Measurements from ENCODE around the gene AASDH. TPM values are rescaled to one million over a fixed set of nuclear protein-coding genes. Genes with fewer than 3 reads are reported as not detected.

Gene AASDH
- total and polyA plus RNA-seq, 2 of the 4 experiments (the other 2 are of a cell fraction), result 4.7 to 12.0 TPM

DNA sequence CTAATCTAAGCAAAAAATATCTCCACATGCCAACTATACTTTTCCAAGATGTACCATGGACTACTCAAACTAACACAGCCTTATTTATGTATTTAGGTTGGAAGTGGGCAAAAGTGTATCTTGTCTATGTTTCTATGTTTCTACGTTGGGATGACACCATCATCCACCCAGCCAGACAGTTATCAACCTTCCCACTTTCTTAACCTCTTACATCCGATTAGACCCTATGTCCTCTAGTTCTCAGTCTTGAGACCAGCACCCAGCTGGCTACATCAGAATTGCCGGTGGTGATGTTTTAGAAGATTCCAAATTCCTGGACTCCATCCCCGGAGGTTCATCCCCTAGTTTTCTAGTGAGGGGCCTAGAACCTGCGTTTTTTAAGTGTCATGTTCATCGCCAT is 1.0 kb upstream of the AASDH start:
- no CpG with 5 or more reads among the region's 6 CpGs for WGBS, 2 experiments (ENCODE audit: extremely low coverage in 2 of 2, insufficient read length in 1 of 2)
- no peak for ATAC-seq (ENCODE audit: low read depth)
- CTCF ChIA-PET, result interaction anchor here (1.0 kb wide), 1 partner anchor 157 kb away, joined by 3 read pairs; no protein-coding TSS in a partner anchor

More for the DNA sequence above, 1.0 kb upstream of the AASDH start:
- Histone ChIP-seq H2AK9ac (replicated peaks; ENCODE audit: low read depth, low read length, poor library complexity) (peak overlapping the region; percentile 60), H3K18ac (ENCODE audit: low read depth, low read length) (no peak overlapping the region), H3K9me3 (ENCODE audit: control insufficient read depth, insufficient read depth, low read length) (no peaks in the 10 kb centered on the region), H3K4me2 (ENCODE audit: low read depth, low read length) (peak overlapping the region; percentile 92), H3K14ac (replicated peaks; ENCODE audit: low read depth, low read length) (no peak overlapping the region), H2BK20ac (ENCODE audit: low read depth, low read length) (no peak overlapping the region), H2AFZ (replicated peaks; ENCODE audit: low read length, poor library complexity) (no peak overlapping the region), H3K23ac (ENCODE audit: low read depth, low read length) (peak overlapping the region; percentile 71; the same call in 1 of the 2 replicates), H2BK120ac (ENCODE audit: low read depth, low read length) (no peak overlapping the region), H3K27ac (ENCODE audit: insufficient read depth, low read length) (peak overlapping the region; percentile 30; the same call in 1 of the 2 replicates), H2AK5ac (ENCODE audit: low read depth, low read length) (no peak overlapping the region), H2BK5ac (ENCODE audit: low read depth, low read length, poor library complexity, severe bottlenecking) (no peak overlapping the region), H3K27me3 (ENCODE audit: control insufficient read depth, insufficient read depth, low read length) (no peaks in the 10 kb centered on the region), H3K4me3 (ENCODE audit: insufficient read depth, low read depth, low read length) (peak overlapping the region; percentile 61), H3K4ac (ENCODE audit: low read depth, low read length) (no peak overlapping the region), H3K79me1 (ENCODE audit: low read depth in 1 of 2, low read length in 2 of 2) (peaks cover 24 to 41% of the 10 kb centered on the region in 2 experiments), H3K56ac (ENCODE audit: extremely low read depth, insufficient read depth, low read length) (no peak overlapping the region), H4K5ac (ENCODE audit: low read depth, low read length) (peak overlapping the region; percentile 42; the same call in 1 of the 2 replicates), H4K8ac (ENCODE audit: low read depth in 2 of 2, low read length in 2 of 2) (peak overlapping the region; percentile 85 to 95; a peak in 3 of 4 replicates), H3K4me1 (ENCODE audit: control insufficient read depth, insufficient read depth, low read length) (peaks cover 3% of the 10 kb centered on the region; the same call in 1 of the 2 replicates), H2BK15ac (ENCODE audit: low read depth, low read length) (no peak overlapping the region), H3K9ac (ENCODE audit: low read depth, low read length) (peak overlapping the region; percentile 97), H4K20me1 (ENCODE audit: insufficient read depth, low read length) (peaks cover 3% of the 10 kb centered on the region; the same call in 1 of the 2 replicates), H3K9me1 (ENCODE audit: insufficient read depth, low read length) (0 out of 2 replicates have a peak, but pooled peaks cover 2% of the 10 kb centered on the region), H3K36me3 (ENCODE audit: control insufficient read depth, insufficient read depth, low read length) (no peaks in the 10 kb centered on the region; the same call in 1 of the 2 replicates), H4K91ac (ENCODE audit: insufficient read depth, low read depth, low read length) (no peak overlapping the region)
- dilution Hi-C loops (cut with HindIII; ENCODE audit: low sequenced_read_pairs, unreplicated experiment), result no loop called here
- POLR2A ChIA-PET (ENCODE audit: unreplicated experiment), result interaction anchor here (0.5 kb wide), 1 partner anchor 164 kb away, joined by 4 read pairs; no protein-coding TSS in a partner anchor
- no TSS peak for BruUV-seq (replicated peaks)
- no peak for TF ChIP-seq RFX5 (IDR thresholded peaks at IDR 0.05; ENCODE audit: low read depth, low read length)
- TF ChIP-seq FOS (IDR thresholded peaks at IDR 0.05; ENCODE audit: low read depth, low read length), result no peak
- TF ChIP-seq, protein P1, sequence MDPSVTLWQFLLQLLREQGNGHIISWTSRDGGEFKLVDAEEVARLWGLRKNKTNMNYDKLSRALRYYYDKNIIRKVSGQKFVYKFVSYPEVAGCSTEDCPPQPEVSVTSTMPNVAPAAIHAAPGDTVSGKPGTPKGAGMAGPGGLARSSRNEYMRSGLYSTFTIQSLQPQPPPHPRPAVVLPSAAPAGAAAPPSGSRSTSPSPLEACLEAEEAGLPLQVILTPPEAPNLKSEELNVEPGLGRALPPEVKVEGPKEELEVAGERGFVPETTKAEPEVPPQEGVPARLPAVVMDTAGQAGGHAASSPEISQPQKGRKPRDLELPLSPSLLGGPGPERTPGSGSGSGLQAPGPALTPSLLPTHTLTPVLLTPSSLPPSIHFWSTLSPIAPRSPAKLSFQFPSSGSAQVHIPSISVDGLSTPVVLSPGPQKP (IDR thresholded peaks at IDR 0.05; ENCODE audit: borderline replicate concordance, low read depth, low read length), result no peak
- no peak for TF ChIP-seq MAFK (IDR thresholded peaks at IDR 0.05; ENCODE audit: low read depth, low read length)
- no peak for TF ChIP-seq POLR2A (IDR thresholded peaks at IDR 0.05; ENCODE audit: low read depth, low read length)
- TF ChIP-seq, protein P2, sequence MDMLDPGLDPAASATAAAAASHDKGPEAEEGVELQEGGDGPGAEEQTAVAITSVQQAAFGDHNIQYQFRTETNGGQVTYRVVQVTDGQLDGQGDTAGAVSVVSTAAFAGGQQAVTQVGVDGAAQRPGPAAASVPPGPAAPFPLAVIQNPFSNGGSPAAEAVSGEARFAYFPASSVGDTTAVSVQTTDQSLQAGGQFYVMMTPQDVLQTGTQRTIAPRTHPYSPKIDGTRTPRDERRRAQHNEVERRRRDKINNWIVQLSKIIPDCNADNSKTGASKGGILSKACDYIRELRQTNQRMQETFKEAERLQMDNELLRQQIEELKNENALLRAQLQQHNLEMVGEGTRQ (IDR thresholded peaks at IDR 0.05; ENCODE audit: low read depth, low read length), result no peak
- TF ChIP-seq MAZ (IDR thresholded peaks at IDR 0.05; ENCODE audit: borderline replicate concordance, low read depth, low read length), result no peak
- TF ChIP-seq RAD21 (IDR thresholded peaks at IDR 0.05; ENCODE audit: low read length), result no peak
- no peak for TF ChIP-seq CEBPB (IDR thresholded peaks at IDR 0.05; ENCODE audit: low read depth, low read length)
- TF ChIP-seq CHD1 (IDR thresholded peaks at IDR 0.05; ENCODE audit: low read depth, low read length), result no peak
- TF ChIP-seq BHLHE40 (IDR thresholded peaks at IDR 0.05; ENCODE audit: low read depth, low read length), result no peak
- no peak for TF ChIP-seq MXI1 (IDR thresholded peaks at IDR 0.05; ENCODE audit: borderline replicate concordance, low read depth, low read length)
- no peak for TF ChIP-seq RCOR1 (IDR thresholded peaks at IDR 0.05; ENCODE audit: insufficient replicate concordance, low read length)
- no peak for TF ChIP-seq NFE2L2 (IDR thresholded peaks at IDR 0.05; ENCODE audit: low read depth, low read length)
- no peak for TF ChIP-seq CTCF (conservative IDR thresholded peaks at IDR 0.05; ENCODE audit: low read depth, low read length)
- no peak for DNase-seq
- intact Hi-C loops (cut with micrococcal nuclease), result no loop called here
- in situ Hi-C loops (cut with MboI; ENCODE audit: low sequenced_read_pairs), result no loop called here

Measured in IMR-90 (cell line).